ENCODE measurements around the gene SPATA3.
"Not testable (repeated sequence)": the region's sequence is repeated elsewhere in the genome, so short reads cannot be mapped to it uniquely, and the experiment has no call there.

Gene SPATA3

GRCh38 chr2:231002641-231003040 lies 6.7 kb downstream of the SPATA3 start:
- no peak overlapping the region for H2AFZ ChIP-seq (ENCODE audit: low read depth, low read length)
- H3K9me3 ChIP-seq (ENCODE audit: insufficient read depth, low read length), result no peaks in the 10 kb centered on the region
- H3K9ac ChIP-seq (ENCODE audit: low read length), result no peak overlapping the region
- H4K20me1 ChIP-seq (ENCODE audit: insufficient read depth, low read length), result no peaks in the 10 kb centered on the region
- no peak overlapping the region for H3K4me3 ChIP-seq (ENCODE audit: low read length)
- H3K36me3 ChIP-seq (replicated peaks; ENCODE audit: low read depth, low read length), result no peaks in the 10 kb centered on the region
- H3K27me3 ChIP-seq (ENCODE audit: low read depth, low read length), result peaks cover 9% of the 10 kb centered on the region; the same call in 1 of the 2 replicates
- H3K4me1 ChIP-seq (ENCODE audit: low read length), result no peaks in the 10 kb centered on the region
- no peak overlapping the region for H3K27ac ChIP-seq (ENCODE audit: low read length)
- TF ChIP-seq CTCF (IDR thresholded peaks at IDR 0.05; ENCODE audit: low read depth, low read length) (no peak), EZH2phosphoT487 (IDR thresholded peaks at IDR 0.05; ENCODE audit: low read depth) (no peak)
- H3K4me2 ChIP-seq (ENCODE audit: low read length), result no peak overlapping the region
- H3K79me2 ChIP-seq (ENCODE audit: low read length), result no peaks in the 10 kb centered on the region

- Histone ChIP-seq H3K4me3 (ENCODE audit: low read length) (no peak overlapping the region), H2AFZ (ENCODE audit: low read depth, low read length) (no peak overlapping the region), H3K9ac (ENCODE audit: low read length) (no peak overlapping the region), H3K36me3 (replicated peaks; ENCODE audit: low read depth, low read length) (no peaks in the 10 kb centered on the region), H3K27me3 (ENCODE audit: low read depth, low read length) (peaks cover 9% of the 10 kb centered on the region; the same call in 1 of the 2 replicates), H3K9me3 (ENCODE audit: insufficient read depth, low read length) (no peaks in the 10 kb centered on the region), H3K4me1 (ENCODE audit: low read length) (no peaks in the 10 kb centered on the region), H4K20me1 (ENCODE audit: insufficient read depth, low read length) (no peaks in the 10 kb centered on the region), H3K79me2 (ENCODE audit: low read length) (no peaks in the 10 kb centered on the region), H3K27ac (ENCODE audit: low read length) (no peak overlapping the region), H3K4me2 (ENCODE audit: low read length) (no peak overlapping the region)
- TF ChIP-seq CTCF (IDR thresholded peaks at IDR 0.05; ENCODE audit: low read depth, low read length) (no peak), EZH2phosphoT487 (IDR thresholded peaks at IDR 0.05; ENCODE audit: low read depth) (no peak)
Observed at GRCh38 chr2:231003186-231003585, 7.3 kb downstream of the SPATA3 start.

GRCh38 chr2:231004930-231005329 lies 9.0 kb downstream of the SPATA3 start:
- not testable (repeated sequence) for H3K4me1 ChIP-seq (ENCODE audit: low read length); H3K79me2 ChIP-seq (ENCODE audit: low read length); H3K4me3 ChIP-seq (ENCODE audit: low read length); H3K27me3 ChIP-seq (ENCODE audit: low read depth, low read length); H3K9ac ChIP-seq (ENCODE audit: low read length); H3K4me2 ChIP-seq (ENCODE audit: low read length); H2AFZ ChIP-seq (ENCODE audit: low read depth, low read length); H4K20me1 ChIP-seq (ENCODE audit: insufficient read depth, low read length); H3K36me3 ChIP-seq (replicated peaks; ENCODE audit: low read depth, low read length); H3K27ac ChIP-seq (ENCODE audit: low read length); H3K9me3 ChIP-seq (ENCODE audit: insufficient read depth, low read length)

GRCh38 chr2:231007286-231008098 lies 11.6 kb downstream of the SPATA3 start:
- H3K9me3 ChIP-seq (ENCODE audit: insufficient read depth, low read length), result no peaks in the 10 kb centered on the region
- no peak overlapping the region for H3K27ac ChIP-seq (ENCODE audit: low read length)
- H3K9ac ChIP-seq (ENCODE audit: low read length), result no peak overlapping the region
- TF ChIP-seq EZH2phosphoT487 (IDR thresholded peaks at IDR 0.05; ENCODE audit: low read depth) (no peak), CTCF (IDR thresholded peaks at IDR 0.05; ENCODE audit: low read depth, low read length) (no peak)
- no peak overlapping the region for H3K4me2 ChIP-seq (ENCODE audit: low read length)
- H2AFZ ChIP-seq (ENCODE audit: low read depth, low read length), result no peak overlapping the region
- no peaks in the 10 kb centered on the region for H4K20me1 ChIP-seq (ENCODE audit: insufficient read depth, low read length)
- no peaks in the 10 kb centered on the region for H3K36me3 ChIP-seq (replicated peaks; ENCODE audit: low read depth, low read length)
- no peaks in the 10 kb centered on the region for H3K4me1 ChIP-seq (ENCODE audit: low read length)
- H3K4me3 ChIP-seq (ENCODE audit: low read length), result no peak overlapping the region
- H3K27me3 ChIP-seq (ENCODE audit: low read depth, low read length), result no peaks in the 10 kb centered on the region; the same call in 1 of the 2 replicates
- no peaks in the 10 kb centered on the region for H3K79me2 ChIP-seq (ENCODE audit: low read length)
